Caco-2 (cell line): Measurements from ENCODE around the gene SCIN. TPM values are rescaled to one million over a fixed set of nuclear protein-coding genes. Genes with fewer than 3 reads are reported as not detected.
"Not testable (repeated sequence)": the region's sequence is repeated elsewhere in the genome, so short reads cannot be mapped to it uniquely, and the experiment has no call there.

Experiments used
- BruUV-seq: library from RNA; stranded (reverse); fragments of 400-500 nt; replicated peaks from 2 replicates; lab custom pipeline; 2021; lab: Mats Ljungman, UMichigan
- CTCF ChIA-PET: fragments of 300-600 bp; sonication (Branson Sonifier 250); formaldehyde crosslinking; loops from one replicate; lab custom pipeline; 2022; ENCODE audit warnings: antibody characterized with exemption; lab: Charles Lee
- POLR2A ChIA-PET: fragments of 300-600 bp; sonication (Branson Sonifier 250); formaldehyde crosslinking; loops from one replicate; lab custom pipeline; 2022; ENCODE audit warnings: antibody characterized with exemption; lab: Charles Lee
- DNase-seq, 2 experiments: peaks; one replicate each; pipeline versions ENCODE4 v3.0.0 to v3.0.0-alpha.2; 2020 to 2022
- H3K27me3 ChIP-seq: replicated peaks from 2 replicates; pipeline ENCODE4 v1.6.0; 2011; ENCODE audit warnings: low read length; ENCODE audit not compliant: control insufficient read depth, insufficient read depth
- H3K36me3 ChIP-seq: 2 replicates; pipeline ENCODE4 v1.5.1; 2011; ENCODE audit warnings: low read length; ENCODE audit not compliant: control insufficient read depth, insufficient read depth
- H3K4me1 ChIP-seq: fragments of 250-450 bp; sonication (Bioruptor Pico); 2 replicates; pipeline ENCODE4 v1.5.1; 2020; ENCODE audit warnings: mild to moderate bottlenecking
- H3K4me3 ChIP-seq: 2 replicates; pipeline ENCODE4 v1.5.1; 2011; ENCODE audit warnings: low read depth, mild to moderate bottlenecking, control low read depth, low read length
- H3K9me3 ChIP-seq: fragments of 250-450 bp; sonication (Bioruptor Pico); 2 replicates; pipeline ENCODE4 v1.5.1; 2020; ENCODE audit warnings: mild to moderate bottlenecking, moderate library complexity
- H3K27ac Mint-ChIP-seq: one replicate; pipeline ENCODE4 v1.8.0; 2022; ENCODE audit warnings: mixed read lengths; ENCODE audit not compliant: unreplicated experiment
- H3K27me3 Mint-ChIP-seq: one replicate; pipeline ENCODE4 v1.8.0; 2022; ENCODE audit warnings: mixed read lengths; ENCODE audit not compliant: insufficient read depth, unreplicated experiment
- H3K36me3 Mint-ChIP-seq: one replicate; pipeline ENCODE4 v1.8.0; 2022; ENCODE audit warnings: mild to moderate bottlenecking, mixed read lengths; ENCODE audit not compliant: insufficient read depth, unreplicated experiment
- H3K4me1 Mint-ChIP-seq: one replicate; pipeline ENCODE4 v1.8.0; 2022; ENCODE audit warnings: low read depth, mixed read lengths; ENCODE audit not compliant: unreplicated experiment
- H3K4me3 Mint-ChIP-seq: one replicate; pipeline ENCODE4 v1.8.0; 2022; ENCODE audit warnings: mild to moderate bottlenecking, moderate library complexity, mixed read lengths; ENCODE audit not compliant: unreplicated experiment
- H3K9me3 Mint-ChIP-seq: one replicate; pipeline ENCODE4 v1.8.0; 2022; ENCODE audit warnings: mixed read lengths; ENCODE audit not compliant: unreplicated experiment
- intact Hi-C: fragments of 100-400 bp; cut with micrococcal nuclease; formaldehyde crosslinking; loops from one replicate; pipeline ENCODE4 v1.10.0; 2022; ENCODE audit not compliant: unreplicated experiment
- total RNA-seq: library from RNA; stranded (reverse); gene quantifications from 2 replicates; pipeline ENCODE4 v1.2.3, GENCODE V29; 2022
- TF ChIP-seq, protein P1 (sequence below), 2 experiments: fragments of 200-600 bp in 1 of 2; IDR thresholded peaks; 1 replicate in 1 of 2; 2 replicates in 1 of 2; pipeline versions ENCODE4 v1.5.1 to v1.8.0; 2011 to 2022; ENCODE audit warnings: antibody characterized with exemption in 1 of 2, control low read depth in 1 of 2, inconsistent platforms in 1 of 2, low read depth in 1 of 2, low read length in 1 of 2, mild to moderate bottlenecking in 1 of 2, moderate library complexity in 1 of 2; ENCODE audit not compliant: insufficient read depth in 1 of 2, severe bottlenecking in 1 of 2, unreplicated experiment in 1 of 2

The SCIN gene
- total RNA-seq, 1 experiment from 2014 or later: 0.39 TPM

DNA sequence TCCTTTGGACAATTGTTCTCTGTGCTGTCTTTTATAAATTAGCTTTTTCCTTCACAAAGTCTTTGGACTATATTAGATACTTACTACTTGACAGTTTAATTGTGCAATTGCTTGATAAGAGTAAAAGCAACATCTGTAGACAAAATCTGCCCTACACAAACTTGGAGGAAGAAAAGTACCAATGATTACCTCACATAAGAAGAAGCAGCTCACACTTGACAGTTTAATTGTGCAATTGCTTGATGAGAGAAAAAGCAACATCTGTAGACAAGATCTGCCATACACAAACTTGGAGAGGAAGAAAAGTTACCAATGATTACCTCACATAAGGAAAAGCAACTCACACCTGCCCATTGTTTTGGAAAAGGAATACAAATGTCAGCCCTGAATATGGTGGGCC, 17.1 kb upstream of the SCIN start:
- no peaks in the 10 kb centered on the region for H3K27me3 Mint-ChIP-seq
- no peak overlapping the region for H3K4me3 Mint-ChIP-seq
- H3K9me3 Mint-ChIP-seq: peaks cover 17% of the 10 kb centered on the region
- ChIA-PET POLR2A (no interaction called here), CTCF (no interaction called here)
- Histone ChIP-seq H3K9me3 (0 out of 2 replicates have a peak, but pooled peaks cover 8% of the 10 kb centered on the region), H3K27me3 (no peaks in the 10 kb centered on the region), H3K4me3 (no peak overlapping the region), H3K4me1 (peaks cover 14% of the 10 kb centered on the region), H3K36me3 (no peaks in the 10 kb centered on the region)
- BruUV-seq: no TSS peak
- H3K4me1 Mint-ChIP-seq: no peaks in the 10 kb centered on the region
- intact Hi-C loops: no loop called here
- no peak overlapping the region for H3K27ac Mint-ChIP-seq
- DNase-seq: no peak
- H3K36me3 Mint-ChIP-seq: no peaks in the 10 kb centered on the region
- TF ChIP-seq, protein P1, sequence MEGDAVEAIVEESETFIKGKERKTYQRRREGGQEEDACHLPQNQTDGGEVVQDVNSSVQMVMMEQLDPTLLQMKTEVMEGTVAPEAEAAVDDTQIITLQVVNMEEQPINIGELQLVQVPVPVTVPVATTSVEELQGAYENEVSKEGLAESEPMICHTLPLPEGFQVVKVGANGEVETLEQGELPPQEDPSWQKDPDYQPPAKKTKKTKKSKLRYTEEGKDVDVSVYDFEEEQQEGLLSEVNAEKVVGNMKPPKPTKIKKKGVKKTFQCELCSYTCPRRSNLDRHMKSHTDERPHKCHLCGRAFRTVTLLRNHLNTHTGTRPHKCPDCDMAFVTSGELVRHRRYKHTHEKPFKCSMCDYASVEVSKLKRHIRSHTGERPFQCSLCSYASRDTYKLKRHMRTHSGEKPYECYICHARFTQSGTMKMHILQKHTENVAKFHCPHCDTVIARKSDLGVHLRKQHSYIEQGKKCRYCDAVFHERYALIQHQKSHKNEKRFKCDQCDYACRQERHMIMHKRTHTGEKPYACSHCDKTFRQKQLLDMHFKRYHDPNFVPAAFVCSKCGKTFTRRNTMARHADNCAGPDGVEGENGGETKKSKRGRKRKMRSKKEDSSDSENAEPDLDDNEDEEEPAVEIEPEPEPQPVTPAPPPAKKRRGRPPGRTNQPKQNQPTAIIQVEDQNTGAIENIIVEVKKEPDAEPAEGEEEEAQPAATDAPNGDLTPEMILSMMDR (IDR thresholded peaks at IDR 0.05; ENCODE audit: insufficient read depth in 1 of 2, low read depth in 1 of 2, low read length in 1 of 2, severe bottlenecking in 1 of 2, unreplicated experiment in 1 of 2): no peak

DNA sequence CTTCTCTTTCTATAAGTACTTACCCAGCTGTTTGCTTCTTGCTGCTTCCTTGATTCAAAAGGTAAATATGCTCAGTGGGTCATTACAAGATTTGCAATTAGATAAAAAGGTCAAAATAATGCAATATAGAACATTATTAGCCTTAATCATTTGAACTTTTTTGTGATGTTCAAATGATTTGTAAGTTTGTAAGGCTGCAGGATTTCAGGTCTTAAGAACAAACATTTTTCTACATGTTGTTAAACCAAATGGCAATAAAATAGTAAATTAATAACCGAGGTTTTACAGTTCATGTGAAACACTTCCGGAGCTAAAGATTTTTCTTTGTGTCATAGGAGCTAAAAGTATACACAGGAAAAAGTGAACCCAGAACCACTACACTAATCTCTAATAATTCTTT, 16.2 kb upstream of the SCIN start:
- TF ChIP-seq, protein P1 (IDR thresholded peaks at IDR 0.05; ENCODE audit: insufficient read depth in 1 of 2, low read depth in 1 of 2, low read length in 1 of 2, severe bottlenecking in 1 of 2, unreplicated experiment in 1 of 2): no peak
- H3K36me3 Mint-ChIP-seq: no peaks in the 10 kb centered on the region
- Histone ChIP-seq H3K9me3 (0 out of 2 replicates have a peak, but pooled peaks cover 8% of the 10 kb centered on the region), H3K27me3 (no peaks in the 10 kb centered on the region), H3K4me1 (peaks cover 14% of the 10 kb centered on the region), H3K36me3 (no peaks in the 10 kb centered on the region), H3K4me3 (no peak overlapping the region)
- H3K4me1 Mint-ChIP-seq: no peaks in the 10 kb centered on the region
- H3K27me3 Mint-ChIP-seq: no peaks in the 10 kb centered on the region
- H3K4me3 Mint-ChIP-seq: no peak overlapping the region
- no peak for DNase-seq
- peaks cover 17% of the 10 kb centered on the region for H3K9me3 Mint-ChIP-seq
- ChIA-PET CTCF (no interaction called here), POLR2A (no interaction called here)
- no TSS peak for BruUV-seq
- intact Hi-C loops: no loop called here
- H3K27ac Mint-ChIP-seq: no peak overlapping the region

DNA sequence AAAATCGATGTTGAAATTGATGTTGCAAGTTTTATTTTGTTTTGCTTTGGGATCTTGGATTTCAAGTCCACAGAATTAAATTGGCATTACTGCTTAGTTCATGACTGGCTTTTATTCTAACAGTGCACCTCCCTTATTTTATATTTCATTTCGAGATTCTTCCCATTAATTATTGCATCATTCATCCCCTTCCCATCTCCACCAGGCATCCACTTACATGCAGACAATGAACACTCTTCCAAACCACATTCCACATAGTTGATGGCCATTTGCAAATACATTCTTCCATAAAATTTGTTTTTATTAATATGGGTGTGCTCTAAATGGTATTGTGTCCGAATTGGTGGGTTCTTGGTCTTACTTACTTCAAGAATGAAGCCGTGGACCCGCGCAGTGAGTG, 15.6 kb upstream of the SCIN start:
- ChIA-PET POLR2A (no interaction called here), CTCF (no interaction called here)
- no peak for DNase-seq
- 0 out of 2 replicates have a peak, but pooled peaks cover 8% of the 10 kb centered on the region for H3K9me3 ChIP-seq
- peaks cover 17% of the 10 kb centered on the region for H3K9me3 Mint-ChIP-seq
- no TSS peak for BruUV-seq
- H3K36me3 ChIP-seq: no peaks in the 10 kb centered on the region
- H3K4me1 Mint-ChIP-seq: no peaks in the 10 kb centered on the region
- intact Hi-C loops: no loop called here
- H3K4me1 ChIP-seq: peaks cover 14% of the 10 kb centered on the region
- no peaks in the 10 kb centered on the region for H3K27me3 Mint-ChIP-seq
- H3K4me3 Mint-ChIP-seq: no peak overlapping the region
- no peak overlapping the region for H3K4me3 ChIP-seq
- no peak overlapping the region for H3K27ac Mint-ChIP-seq
- TF ChIP-seq, protein P1 (IDR thresholded peaks at IDR 0.05; ENCODE audit: insufficient read depth in 1 of 2, low read depth in 1 of 2, low read length in 1 of 2, severe bottlenecking in 1 of 2, unreplicated experiment in 1 of 2): no peak
- H3K36me3 Mint-ChIP-seq: no peaks in the 10 kb centered on the region
- H3K27me3 ChIP-seq: no peaks in the 10 kb centered on the region

DNA sequence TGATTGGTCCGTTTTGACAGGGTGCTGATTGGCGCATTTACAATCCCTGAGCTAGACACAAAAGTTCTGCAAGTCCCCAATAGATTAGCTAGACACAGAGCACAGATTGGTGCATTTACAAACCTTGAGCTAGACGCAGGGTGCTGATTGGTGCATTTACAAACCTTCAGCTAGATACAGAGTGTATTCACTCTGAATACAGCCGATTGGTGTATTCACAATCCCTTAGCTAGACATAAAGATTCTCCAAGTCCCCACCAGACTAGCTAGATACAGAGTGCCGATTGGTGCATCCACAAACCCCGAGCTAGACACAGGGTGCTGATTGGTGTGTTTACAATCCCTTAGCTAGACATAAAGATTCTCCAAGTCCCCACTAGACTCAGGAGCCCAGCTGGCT, 14.8 kb upstream of the SCIN start:
- DNase-seq, H3K36me3 ChIP-seq, CTCF ChIA-PET, BruUV-seq, intact Hi-C loops, H3K4me1 Mint-ChIP-seq, H3K36me3 Mint-ChIP-seq, H3K27me3 ChIP-seq, H3K27me3 Mint-ChIP-seq, H3K4me3 Mint-ChIP-seq, H3K4me3 ChIP-seq, H3K27ac Mint-ChIP-seq, POLR2A ChIA-PET, H3K9me3 ChIP-seq: not testable (repeated sequence)
- H3K4me1 ChIP-seq: peaks cover 14% of the 10 kb centered on the region
- peaks cover 17% of the 10 kb centered on the region for H3K9me3 Mint-ChIP-seq

DNA sequence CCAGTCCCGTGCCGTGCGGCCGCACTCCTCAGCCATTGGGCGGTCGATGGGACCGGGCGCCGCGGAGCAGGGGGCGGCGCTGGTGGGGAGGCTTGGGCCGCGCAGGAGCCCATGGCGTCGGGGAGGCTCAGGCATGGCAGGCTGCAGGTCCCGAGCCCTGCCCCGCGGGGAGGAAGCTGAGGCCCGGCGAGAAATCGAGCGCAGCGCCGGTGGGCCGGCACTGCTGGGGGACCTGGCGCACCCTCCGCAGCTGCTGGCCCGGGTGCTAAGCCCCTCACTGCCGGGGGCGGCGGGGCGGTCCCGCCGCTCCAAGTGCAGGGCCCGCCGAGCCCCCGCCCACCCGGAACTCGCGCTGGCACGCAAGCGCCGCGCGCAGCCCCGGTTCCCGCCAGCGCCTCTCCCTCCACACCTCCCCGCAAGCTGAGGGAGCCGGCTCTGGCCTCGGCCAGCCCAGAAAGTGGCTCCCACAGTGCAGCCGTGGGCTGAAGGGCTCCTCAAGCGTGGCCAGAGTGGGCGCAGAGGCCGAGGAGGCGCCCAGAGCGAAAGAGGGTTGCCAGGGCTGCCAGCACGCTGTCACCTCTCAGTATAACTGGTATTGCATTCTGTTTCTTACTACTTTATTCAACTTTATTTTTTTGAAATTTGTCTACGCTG, 14.3 kb upstream of the SCIN start:
- H3K27me3 Mint-ChIP-seq, BruUV-seq, H3K4me3 Mint-ChIP-seq, CTCF ChIA-PET, H3K4me1 Mint-ChIP-seq, H3K36me3 Mint-ChIP-seq, H3K36me3 ChIP-seq, DNase-seq, intact Hi-C loops, POLR2A ChIA-PET, H3K4me3 ChIP-seq, H3K9me3 ChIP-seq, H3K27ac Mint-ChIP-seq, H3K27me3 ChIP-seq: not testable (repeated sequence)
- peaks cover 17% of the 10 kb centered on the region for H3K9me3 Mint-ChIP-seq
- peaks cover 14% of the 10 kb centered on the region for H3K4me1 ChIP-seq
